IPS-11a (cell line): ENCODE data around the gene MATK.

Experiments used
- H3K4me3 ChIP-seq: one replicate; pipeline ENCODE4 v1.5.1; 2013; ENCODE audit warnings: low read depth, low read length, control low read depth

MATK gene

GRCh38 chr19:3751236-3751635 lies 34.9 kb downstream of the MATK start:
- no peak overlapping the region for H3K4me3 ChIP-seq

DNA sequence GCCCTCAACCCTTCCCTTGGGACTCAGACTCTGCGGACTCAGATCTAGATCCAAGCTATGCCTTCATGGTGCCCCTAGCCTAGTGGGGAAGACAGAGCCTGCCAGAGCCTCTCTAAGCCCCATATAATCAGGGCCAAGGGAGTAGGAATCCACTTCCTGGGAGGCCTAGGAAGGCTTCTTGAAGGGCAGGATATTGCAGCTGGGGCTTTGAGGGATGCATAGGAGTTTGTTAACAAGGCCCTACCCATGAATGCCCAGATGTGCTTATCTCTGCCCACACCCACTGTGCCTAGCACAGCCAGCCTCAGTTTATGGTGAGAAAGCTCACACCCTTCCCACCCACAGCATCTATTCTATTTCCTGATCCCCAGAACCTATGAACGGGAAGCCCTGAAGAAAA lies 36.0 kb downstream of the MATK start:
- no peak overlapping the region for H3K4me3 ChIP-seq

GRCh38 chr19:3748965-3749364 lies 37.2 kb downstream of the MATK start:
- no peak overlapping the region for H3K4me3 ChIP-seq

- H3K4me3 ChIP-seq, result no peak overlapping the region
These were observed 39.7 kb downstream of the MATK start for GRCh38 chr19:3746371-3747056.

DNA sequence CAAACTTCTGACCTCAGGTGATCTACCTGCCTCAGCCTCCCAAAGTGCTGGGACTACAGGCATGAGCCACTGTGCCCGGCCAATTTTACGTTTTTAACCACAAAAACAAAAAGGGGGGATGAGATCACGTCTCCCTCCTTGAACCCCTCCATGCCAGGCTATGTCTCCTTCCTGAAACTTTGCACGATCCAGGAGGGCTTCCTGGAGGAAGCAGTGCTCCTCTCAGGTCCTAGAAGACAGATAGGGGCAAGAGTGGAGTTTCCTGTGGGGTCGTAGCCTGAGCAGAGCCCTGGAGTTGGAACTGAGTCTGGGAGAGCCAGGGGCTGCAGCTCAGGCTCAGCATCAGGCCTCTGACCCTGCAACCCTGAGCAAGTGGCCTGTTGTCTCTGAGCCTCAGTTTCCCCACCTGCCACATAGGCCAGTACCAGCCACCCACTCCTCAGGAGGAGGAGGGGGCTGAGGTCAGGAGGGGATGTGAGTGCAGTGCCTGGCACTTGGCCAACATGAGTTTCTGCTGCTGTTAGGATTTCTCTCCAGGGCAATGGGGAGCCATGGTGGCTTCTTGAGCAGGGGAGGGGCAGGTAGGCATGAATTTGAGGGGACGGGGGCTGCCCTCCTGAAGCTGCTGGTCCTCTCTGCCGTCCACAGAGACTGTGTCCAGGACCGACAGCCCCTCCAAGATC lies 40.7 kb downstream of the MATK start:
- H3K4me3 ChIP-seq, result no peak overlapping the region

DNA sequence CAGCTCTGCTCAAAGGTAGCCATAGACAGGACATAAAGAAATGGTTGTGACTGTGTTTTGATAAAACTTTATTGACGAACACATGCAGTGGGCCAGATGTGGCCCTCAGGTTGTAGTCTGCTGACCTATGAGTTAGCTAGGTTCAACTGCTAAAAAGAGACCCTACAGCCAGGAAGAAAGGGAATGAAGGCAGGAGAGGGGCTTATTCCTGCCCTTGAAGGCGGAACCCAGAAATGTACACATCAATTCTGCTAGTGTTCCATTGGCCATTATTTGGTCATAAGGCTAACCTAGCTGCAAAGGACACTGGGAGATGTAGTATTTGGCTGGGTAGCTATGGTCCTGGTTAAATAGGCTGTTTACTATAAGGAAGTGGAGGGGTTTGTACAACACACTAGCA lies 42.7 kb downstream of the MATK start:
- no peak overlapping the region for H3K4me3 ChIP-seq

GRCh38 chr19:3740431-3740830 lies 45.8 kb downstream of the MATK start:
- H3K4me3 ChIP-seq, result no peak overlapping the region

DNA sequence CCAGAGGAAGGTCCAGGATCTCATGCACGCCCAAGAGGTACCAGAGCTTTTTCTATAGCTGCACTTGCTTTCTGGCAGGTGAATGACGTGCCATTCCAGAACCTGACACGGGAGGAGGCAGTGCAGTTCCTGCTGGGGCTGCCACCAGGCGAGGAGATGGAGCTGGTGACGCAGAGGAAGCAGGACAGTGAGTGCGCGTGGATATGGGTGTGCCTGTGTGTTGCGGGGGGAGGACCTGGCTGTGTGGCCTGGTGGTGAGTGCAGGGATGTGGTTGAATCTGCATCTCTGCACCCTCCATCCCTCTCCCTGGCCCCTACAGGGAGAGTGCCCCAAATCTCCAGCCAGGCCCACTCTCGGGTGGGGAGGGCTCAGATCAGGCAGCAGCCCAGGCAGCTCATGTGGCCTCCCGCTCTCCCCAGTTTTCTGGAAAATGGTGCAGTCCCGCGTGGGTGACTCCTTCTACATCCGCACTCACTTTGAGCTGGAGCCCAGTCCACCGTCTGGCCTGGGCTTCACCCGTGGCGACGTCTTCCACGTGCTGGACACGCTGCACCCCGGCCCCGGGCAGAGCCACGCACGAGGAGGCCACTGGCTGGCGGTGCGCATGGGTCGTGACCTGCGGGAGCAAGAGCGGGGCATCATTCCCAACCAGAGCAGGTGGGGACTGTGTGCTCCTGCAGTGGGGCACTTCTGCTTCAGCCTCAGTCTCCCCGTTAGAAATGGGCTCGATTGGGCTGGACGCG lies 47.5 kb downstream of the MATK start:
- no peak overlapping the region for H3K4me3 ChIP-seq

- no peak overlapping the region for H3K4me3 ChIP-seq
These were observed 48.5 kb downstream of the MATK start for GRCh38 chr19:3737487-3738205.

DNA sequence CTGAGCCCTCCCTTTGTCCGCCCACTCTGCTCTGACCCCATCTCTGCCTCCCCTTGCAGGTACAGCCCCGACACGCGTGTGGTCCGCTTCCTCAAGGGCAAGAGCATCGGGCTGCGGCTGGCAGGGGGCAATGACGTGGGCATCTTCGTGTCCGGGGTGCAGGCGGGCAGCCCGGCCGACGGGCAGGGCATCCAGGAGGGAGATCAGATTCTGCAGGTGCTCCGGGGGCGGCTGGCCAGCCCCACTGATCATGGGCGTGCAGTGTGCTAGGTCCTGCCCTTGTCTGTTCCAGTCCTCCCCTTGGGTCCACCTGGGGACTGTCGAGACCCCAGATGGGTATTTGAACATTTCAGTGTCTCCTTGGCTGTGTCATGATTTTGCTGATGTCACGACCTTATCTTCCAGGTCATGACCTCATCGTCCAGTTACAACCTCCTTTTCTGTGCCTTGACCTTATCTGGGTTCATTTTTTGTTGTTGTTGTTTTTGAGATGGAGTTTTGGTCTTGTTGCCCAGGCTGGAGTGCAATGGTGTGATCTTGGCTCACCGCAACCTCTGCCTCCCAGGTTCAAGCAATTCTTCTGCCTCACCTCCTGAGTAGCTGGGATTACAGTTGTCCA lies 50.0 kb downstream of the MATK start:
- no peak overlapping the region for H3K4me3 ChIP-seq

DNA sequence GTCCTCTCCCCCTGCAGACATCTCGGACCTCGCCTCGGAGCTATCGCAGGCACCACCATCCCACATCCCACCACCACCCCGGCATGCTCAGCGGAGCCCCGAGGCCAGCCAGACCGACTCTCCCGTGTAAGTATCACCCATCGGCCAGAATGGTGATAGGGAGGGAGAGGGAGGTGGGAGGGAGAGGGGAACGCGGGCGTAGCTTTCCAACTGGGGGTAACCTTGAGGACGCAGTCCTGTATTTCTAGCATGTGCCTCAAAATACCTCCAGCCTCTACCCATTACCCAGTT lies 51.9 kb downstream of the MATK start:
- no peak overlapping the region for H3K4me3 ChIP-seq

GRCh38 chr19:3733549-3734309 lies 52.5 kb downstream of the MATK start:
- no peak overlapping the region for H3K4me3 ChIP-seq

DNA sequence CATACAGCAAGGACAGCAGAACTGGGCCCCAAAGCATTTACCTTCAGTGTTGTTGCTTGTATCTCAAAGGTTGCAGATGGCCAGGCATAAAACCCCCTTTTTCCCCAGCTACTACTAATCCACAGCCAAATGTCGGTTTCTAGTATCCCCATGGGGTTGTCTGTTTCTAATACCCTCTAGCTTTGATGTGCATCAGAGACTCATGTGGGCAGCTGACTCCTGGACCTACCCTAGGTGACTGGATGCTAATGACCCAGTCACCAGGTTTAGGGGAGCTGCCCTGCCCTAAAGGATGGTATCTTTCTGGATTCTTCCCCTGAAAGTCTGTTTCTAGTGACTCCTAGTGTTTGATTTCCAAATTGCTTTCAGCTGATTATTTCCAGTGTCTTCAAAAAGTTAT lies 54.1 kb downstream of the MATK start:
- no peak overlapping the region for H3K4me3 ChIP-seq

DNA sequence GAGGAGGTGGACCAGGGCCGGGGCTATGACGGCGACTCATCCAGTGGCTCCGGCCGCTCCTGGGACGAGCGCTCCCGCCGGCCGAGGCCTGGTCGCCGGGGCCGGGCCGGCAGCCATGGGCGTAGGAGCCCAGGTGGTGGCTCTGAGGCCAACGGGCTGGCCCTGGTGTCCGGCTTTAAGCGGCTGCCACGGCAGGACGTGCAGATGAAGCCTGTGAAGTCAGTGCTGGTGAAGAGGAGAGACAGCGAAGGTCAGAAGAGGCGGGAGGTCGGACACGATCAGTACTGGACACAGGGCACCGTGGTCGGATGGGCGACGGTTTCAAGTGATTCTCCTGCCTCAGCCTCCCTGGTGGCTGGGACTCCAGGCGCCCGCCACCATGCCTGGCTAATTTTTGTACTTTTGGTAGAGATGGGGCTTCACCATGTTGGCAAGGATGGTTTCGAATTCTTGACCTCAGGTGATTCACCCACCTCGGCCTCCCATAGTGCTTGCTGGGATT lies 55.7 kb downstream of the MATK start:
- H3K4me3 ChIP-seq, result no peak overlapping the region
